ENCODE data around the gene TIGAR.

TIGAR gene

GRCh38 chr12:4330203-4330602, 9.2 kb downstream of the TIGAR start:
- Histone ChIP-seq H3F3A (ENCODE audit: insufficient read depth) (no peaks in the 10 kb centered on the region), H3K27me3 (ENCODE audit: low read length) (no peaks in the 10 kb centered on the region), H3K36me3 (ENCODE audit: low read length) (peaks cover 3% of the 10 kb centered on the region; the same call in 1 of the 2 replicates), H3K27ac (ENCODE audit: low read depth, low read length) (no peak overlapping the region), H2AFZ (ENCODE audit: low read depth, low read length, severe bottlenecking) (no peak overlapping the region), H3K9me2 (replicated peaks; ENCODE audit: insufficient read depth, low read length) (no peaks in the 10 kb centered on the region), H3K4me3 (ENCODE audit: insufficient read depth, low read length, poor library complexity, severe bottlenecking) (no peak overlapping the region), H3K9me3 (ENCODE audit: insufficient read depth, low read length) (no peaks in the 10 kb centered on the region), H3K9ac (ENCODE audit: low read length) (no peak overlapping the region), H4K20me1 (ENCODE audit: low read depth, low read length) (peaks cover 10% of the 10 kb centered on the region; the same call in 1 of the 2 replicates), H3K4me2 (ENCODE audit: low read depth, low read length, poor library complexity, severe bottlenecking) (no peak overlapping the region), H3K79me2 (ENCODE audit: insufficient read depth, low read length) (peaks cover 67% of the 10 kb centered on the region)
- TF ChIP-seq CTCF (IDR thresholded peaks at IDR 0.05; ENCODE audit: insufficient read depth, low read length, poor library complexity, severe bottlenecking) (no peak), EZH2phosphoT487 (conservative IDR thresholded peaks at IDR 0.05; ENCODE audit: low read length) (no peak)

- Histone ChIP-seq H3K4me3 (ENCODE audit: insufficient read depth, low read length, poor library complexity, severe bottlenecking) (no peak overlapping the region), H4K20me1 (ENCODE audit: low read depth, low read length) (peaks cover 10% of the 10 kb centered on the region; the same call in 1 of the 2 replicates), H3F3A (ENCODE audit: insufficient read depth) (no peaks in the 10 kb centered on the region), H2AFZ (ENCODE audit: low read depth, low read length, severe bottlenecking) (no peak overlapping the region), H3K27me3 (ENCODE audit: low read length) (no peaks in the 10 kb centered on the region), H3K9me2 (replicated peaks; ENCODE audit: insufficient read depth, low read length) (no peaks in the 10 kb centered on the region), H3K79me2 (ENCODE audit: insufficient read depth, low read length) (peaks cover 57% of the 10 kb centered on the region), H3K27ac (ENCODE audit: low read depth, low read length) (no peak overlapping the region), H3K9me3 (ENCODE audit: insufficient read depth, low read length) (no peaks in the 10 kb centered on the region), H3K4me2 (ENCODE audit: low read depth, low read length, poor library complexity, severe bottlenecking) (no peak overlapping the region), H3K9ac (ENCODE audit: low read length) (no peak overlapping the region), H3K36me3 (ENCODE audit: low read length) (peaks cover 10% of the 10 kb centered on the region; the same call in 1 of the 2 replicates)
- TF ChIP-seq EZH2phosphoT487 (conservative IDR thresholded peaks at IDR 0.05; ENCODE audit: low read length) (no peak), CTCF (IDR thresholded peaks at IDR 0.05; ENCODE audit: insufficient read depth, low read length, poor library complexity, severe bottlenecking) (no peak)
Observed at GRCh38 chr12:4331221-4331620, 10.2 kb downstream of the TIGAR start.

GRCh38 chr12:4331842-4332241, 10.8 kb downstream of the TIGAR start:
- Histone ChIP-seq H3K9me2 (replicated peaks; ENCODE audit: insufficient read depth, low read length) (no peaks in the 10 kb centered on the region), H3K9me3 (ENCODE audit: insufficient read depth, low read length) (no peaks in the 10 kb centered on the region), H3K27ac (ENCODE audit: low read depth, low read length) (no peak overlapping the region), H3K36me3 (ENCODE audit: low read length) (peaks cover 16% of the 10 kb centered on the region; the same call in 1 of the 2 replicates), H3K9ac (ENCODE audit: low read length) (no peak overlapping the region), H3K4me3 (ENCODE audit: insufficient read depth, low read length, poor library complexity, severe bottlenecking) (no peak overlapping the region), H3K4me2 (ENCODE audit: low read depth, low read length, poor library complexity, severe bottlenecking) (no peak overlapping the region), H2AFZ (ENCODE audit: low read depth, low read length, severe bottlenecking) (no peak overlapping the region), H4K20me1 (ENCODE audit: low read depth, low read length) (0 out of 2 replicates have a peak, but pooled peaks cover 10% of the 10 kb centered on the region), H3K79me2 (ENCODE audit: insufficient read depth, low read length) (peaks cover 51% of the 10 kb centered on the region), H3K27me3 (ENCODE audit: low read length) (no peaks in the 10 kb centered on the region), H3F3A (ENCODE audit: insufficient read depth) (no peaks in the 10 kb centered on the region)
- TF ChIP-seq CTCF (IDR thresholded peaks at IDR 0.05; ENCODE audit: insufficient read depth, low read length, poor library complexity, severe bottlenecking): no peak
- no peak for TF ChIP-seq EZH2phosphoT487 (conservative IDR thresholded peaks at IDR 0.05; ENCODE audit: low read length)
